ENCODE measurements around the gene CATSPER2. TPM values are rescaled to one million over a fixed set of nuclear protein-coding genes. Genes with fewer than 3 reads are reported as not detected.

Gene CATSPER2
- total RNA-seq: 1.4 and 2.6 TPM in 2 replicates

DNA sequence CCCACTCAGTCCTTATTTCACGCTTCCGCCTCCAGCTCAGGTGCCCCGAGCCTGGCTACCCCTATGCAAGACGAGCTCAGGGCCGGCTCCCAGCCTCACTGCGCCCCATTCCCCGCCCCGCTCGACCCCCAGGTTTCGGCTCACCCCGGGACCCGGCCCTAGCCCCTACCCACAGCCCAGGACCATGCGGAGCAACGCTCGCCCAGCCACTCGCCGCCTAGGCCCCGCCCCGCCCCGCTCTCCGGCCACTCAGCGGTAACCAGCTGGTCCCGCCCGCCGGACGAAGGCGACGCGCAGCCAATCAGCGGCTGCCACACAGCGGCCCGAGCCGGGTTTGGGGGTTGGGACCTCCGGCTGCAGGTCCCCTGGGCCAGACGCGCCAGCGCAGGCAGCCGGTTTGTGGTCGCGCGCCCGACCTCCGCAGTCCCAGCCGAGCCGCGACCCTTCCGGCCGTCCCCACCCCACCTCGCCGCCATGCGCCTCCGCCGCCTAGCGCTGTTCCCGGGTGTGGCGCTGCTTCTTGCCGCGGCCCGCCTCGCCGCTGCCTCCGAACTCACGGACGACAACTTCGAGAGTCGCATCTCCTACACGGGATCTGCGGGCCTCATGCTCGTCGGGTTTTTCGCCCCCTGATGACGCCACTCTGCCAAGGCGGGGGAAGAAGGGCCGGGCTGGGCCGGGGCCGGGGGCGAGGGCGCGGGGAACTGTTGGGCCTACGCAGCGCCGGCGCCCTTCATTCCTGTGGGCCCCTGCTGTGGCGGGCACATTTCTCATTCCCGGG lies at the start of gene CATSPER2:
Gene CATSPER2 (minus strand): TSS at position 196 of the 781 bp plus-strand sequence. CDS start 783 bp downstream, outside the sequence.

DNA sequence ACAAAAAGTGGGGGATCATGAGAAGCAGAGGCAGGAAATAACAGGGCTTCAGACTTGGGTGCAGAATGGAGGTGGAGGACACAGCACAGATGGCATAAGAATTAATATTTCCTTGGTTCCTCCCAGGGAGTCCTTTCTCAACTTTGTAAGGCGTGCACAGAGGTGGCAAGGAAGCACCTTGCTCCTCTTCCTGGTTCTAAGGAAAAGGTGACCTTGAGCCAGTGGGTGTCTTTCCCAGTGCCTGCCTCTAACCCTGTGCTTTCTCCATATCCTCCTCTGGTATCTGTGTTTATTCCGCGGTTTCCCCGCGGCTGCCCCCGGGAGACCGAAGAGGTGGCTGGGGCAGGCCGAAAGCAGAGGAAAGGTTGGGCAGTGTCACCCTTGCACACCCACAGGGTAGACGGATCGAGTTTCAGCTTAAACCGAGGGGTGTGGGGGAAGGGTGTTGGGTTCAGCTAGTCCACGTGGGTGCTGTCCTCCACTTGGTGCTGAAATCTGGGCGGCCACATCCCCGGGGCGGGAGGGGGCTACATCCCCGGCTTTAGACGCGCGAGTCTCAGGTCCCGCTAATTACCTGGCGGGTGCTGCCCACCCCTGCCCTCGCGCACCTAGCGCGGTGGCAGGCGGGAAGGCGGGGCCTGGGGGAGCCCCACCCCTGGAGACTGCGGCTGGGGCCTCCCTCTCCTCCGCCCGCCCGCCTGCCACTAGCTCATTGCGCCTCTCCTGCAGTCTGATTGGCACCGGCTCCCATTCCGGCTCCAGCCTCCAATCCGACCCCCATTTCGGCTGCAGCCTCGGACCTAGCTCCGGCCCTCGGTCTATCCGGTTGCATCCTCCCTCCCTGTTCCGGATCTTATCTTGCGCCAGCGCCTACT lies 44.7 kb upstream of the CATSPER2 start, which contains the start of gene CKMT1A:
Gene CKMT1A (plus strand): TSS at position 712 of the 875 bp plus-strand sequence. CDS start 192 bp downstream, outside the sequence.

DNA sequence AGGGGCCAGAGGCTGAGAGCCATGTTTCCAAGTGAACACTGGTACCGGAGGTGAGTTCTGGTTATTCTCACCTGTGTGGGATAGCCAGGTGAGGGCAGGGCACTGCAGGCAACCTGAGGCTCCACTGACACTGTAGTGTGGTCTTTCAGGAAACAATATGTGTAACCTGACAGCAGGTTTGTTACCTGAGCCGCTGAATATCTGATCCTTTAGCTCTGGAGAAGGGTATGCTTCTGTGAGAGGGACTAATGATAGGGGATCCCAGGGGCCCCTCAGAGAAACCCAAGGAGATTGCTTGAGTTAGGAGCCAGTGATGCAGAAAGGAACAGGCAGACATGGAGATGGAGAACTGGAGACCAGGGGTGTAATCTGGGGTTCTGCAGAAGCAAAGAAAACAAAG lies 29.9 kb downstream of the CATSPER2 start, which contains the start of gene STRC:
Gene STRC (minus strand): TSS at position 101 of the 400 bp plus-strand sequence. CDS start 78 bp downstream, at position 23.

DNA sequence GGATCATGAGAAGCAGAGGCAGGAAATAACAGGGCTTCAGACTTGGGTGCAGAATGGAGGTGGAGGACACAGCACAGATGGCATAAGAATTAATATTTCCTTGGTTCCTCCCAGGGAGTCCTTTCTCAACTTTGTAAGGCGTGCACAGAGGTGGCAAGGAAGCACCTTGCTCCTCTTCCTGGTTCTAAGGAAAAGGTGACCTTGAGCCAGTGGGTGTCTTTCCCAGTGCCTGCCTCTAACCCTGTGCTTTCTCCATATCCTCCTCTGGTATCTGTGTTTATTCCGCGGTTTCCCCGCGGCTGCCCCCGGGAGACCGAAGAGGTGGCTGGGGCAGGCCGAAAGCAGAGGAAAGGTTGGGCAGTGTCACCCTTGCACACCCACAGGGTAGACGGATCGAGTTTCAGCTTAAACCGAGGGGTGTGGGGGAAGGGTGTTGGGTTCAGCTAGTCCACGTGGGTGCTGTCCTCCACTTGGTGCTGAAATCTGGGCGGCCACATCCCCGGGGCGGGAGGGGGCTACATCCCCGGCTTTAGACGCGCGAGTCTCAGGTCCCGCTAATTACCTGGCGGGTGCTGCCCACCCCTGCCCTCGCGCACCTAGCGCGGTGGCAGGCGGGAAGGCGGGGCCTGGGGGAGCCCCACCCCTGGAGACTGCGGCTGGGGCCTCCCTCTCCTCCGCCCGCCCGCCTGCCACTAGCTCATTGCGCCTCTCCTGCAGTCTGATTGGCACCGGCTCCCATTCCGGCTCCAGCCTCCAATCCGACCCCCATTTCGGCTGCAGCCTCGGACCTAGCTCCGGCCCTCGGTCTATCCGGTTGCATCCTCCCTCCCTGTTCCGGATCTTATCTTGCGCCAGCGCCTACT lies 55.1 kb downstream of the CATSPER2 start, which contains the start of gene CKMT1B:
Gene CKMT1B (plus strand): TSS at position 700 of the 863 bp plus-strand sequence. CDS start 192 bp downstream, outside the sequence.

DNA sequence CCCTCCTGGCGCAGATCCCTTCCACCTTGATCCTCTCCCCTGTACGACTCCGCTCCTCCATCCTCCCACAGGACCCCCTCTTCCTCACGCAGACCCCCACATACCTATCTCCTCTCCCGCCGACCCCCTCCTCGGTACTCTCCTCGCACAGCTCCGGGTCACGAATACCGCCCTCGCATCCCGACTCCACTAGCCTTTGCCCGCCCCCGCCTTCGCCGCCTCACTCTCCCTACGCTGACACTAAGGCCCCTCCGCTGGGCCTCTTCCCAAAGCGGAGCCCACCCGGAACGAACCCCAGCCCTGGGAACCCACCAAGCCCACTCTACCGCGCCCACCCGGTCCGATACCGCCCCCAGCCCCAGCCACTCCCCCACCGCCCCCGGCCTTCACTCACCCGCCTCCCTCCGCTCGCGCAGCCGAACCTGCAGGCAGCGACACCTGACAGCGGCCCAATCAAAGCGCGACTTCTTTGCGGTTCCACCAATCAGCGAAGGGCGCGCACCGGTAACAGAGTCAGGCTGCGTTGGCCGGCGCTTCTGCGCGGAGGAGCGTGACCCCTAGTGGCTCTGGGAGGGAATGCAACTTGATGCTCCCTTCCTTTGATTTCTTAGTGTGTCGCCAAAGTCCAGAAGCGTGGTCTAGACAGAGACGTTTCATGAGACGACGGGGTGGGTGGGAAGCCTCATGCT lies 58.7 kb downstream of the CATSPER2 start, which contains the start of gene PPIP5K1:
Gene PPIP5K1 (minus strand): TSS at position 431 of the 689 bp plus-strand sequence. CDS start 5,704 bp downstream, outside the sequence.

Other genes with a start within 250 kb of the CATSPER2 start
- 16.8 and 22.1 TPM in 2 replicates for gene TP53BP1, start 155.7 kb downstream of the CATSPER2 start, total RNA-seq
- gene MAP1A, start 131.2 kb downstream of the CATSPER2 start, total RNA-seq: 0.51 and 0.99 TPM in 2 replicates
- gene PPIP5K1, start 58.6 kb downstream of the CATSPER2 start, total RNA-seq: 27.6 and 50.0 TPM in 2 replicates
- gene CKMT1B, start 54.8 kb downstream of the CATSPER2 start, total RNA-seq: 86.0 and 112 TPM in 2 replicates
- gene STRC, start 30.0 kb downstream of the CATSPER2 start, total RNA-seq: 0.14 TPM in 1 of 2 replicates, not detected in the other
- 195 and 240 TPM in 2 replicates for gene CKMT1A, start 45.0 kb upstream of the CATSPER2 start, total RNA-seq
- gene PDIA3, start 97.6 kb upstream of the CATSPER2 start, total RNA-seq: 211 and 213 TPM in 2 replicates
- gene ELL3, start 128.1 kb upstream of the CATSPER2 start, total RNA-seq: 17.1 and 29.5 TPM in 2 replicates
- 907 and 1,323 TPM in 2 replicates for gene SERF2, start 143.5 kb upstream of the CATSPER2 start, total RNA-seq
- gene SERINC4, start 151.4 kb upstream of the CATSPER2 start, total RNA-seq: 0.19 TPM in 1 of 2 replicates, not detected in the other
- 11.3 and 20.7 TPM in 2 replicates for gene HYPK, start 151.8 kb upstream of the CATSPER2 start, total RNA-seq
- 18.4 and 24.4 TPM in 2 replicates for gene MFAP1, start 175.8 kb upstream of the CATSPER2 start, total RNA-seq
- 11.4 and 15.5 TPM in 2 replicates for gene WDR76, start 178.2 kb upstream of the CATSPER2 start, total RNA-seq